GM23248 (cell line): Measurements from ENCODE around the gene CCT4.

Experiments
- EZH2 ChIP-seq: fragments of 200-600 bp; sonication (generic); IDR thresholded peaks from 2 replicates; pipeline ENCODE4 v1.6.1; 2018; ENCODE audit warnings: antibody characterized with exemption, mild to moderate bottlenecking; ENCODE audit not compliant: insufficient read depth, poor library complexity, severe bottlenecking
- EZH2phosphoT487 ChIP-seq: fragments of 200-600 bp; sonication (generic); IDR thresholded peaks from 2 replicates; pipeline ENCODE4 v1.6.1; 2018; ENCODE audit warnings: antibody characterized with exemption, moderate library complexity, mild to moderate bottlenecking, low read depth; ENCODE audit not compliant: insufficient read depth

DNA sequence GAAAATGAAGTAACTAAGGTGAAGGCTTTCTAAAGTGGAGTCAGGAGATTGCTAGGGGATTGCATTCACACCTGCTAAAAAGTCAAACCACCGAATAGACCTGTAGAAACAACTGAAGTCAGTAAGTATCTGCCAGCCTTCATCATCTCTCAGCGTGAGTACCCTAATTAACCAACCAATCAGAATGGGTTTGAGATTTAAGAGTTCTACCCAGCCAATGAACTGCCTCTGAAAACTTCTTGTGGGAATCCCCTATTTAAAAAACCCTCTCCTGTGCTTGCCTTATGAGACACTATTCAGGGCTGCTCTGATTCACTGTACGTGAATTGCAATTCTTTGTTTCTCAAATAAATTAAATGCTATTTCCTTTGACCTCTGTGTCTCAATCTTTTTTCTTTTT, 31.2 kb downstream of the CCT4 start:
- TF ChIP-seq EZH2 (no peak), EZH2phosphoT487 (no peak)
